Measurements from ENCODE around the gene BRIP1.

BRIP1 gene

GRCh38 chr17:61641084-61641483, 222.2 kb downstream of the BRIP1 start:
- Histone ChIP-seq H3K27me3 (ENCODE audit: low read depth, low read length) (no peaks in the 10 kb centered on the region), H3K4me3 (ENCODE audit: low read depth in 1 of 2, low read length in 2 of 2) (no peak overlapping the region), H3K9me3 (ENCODE audit: control insufficient read depth in 1 of 2, low read length in 2 of 2) (no peaks in the 10 kb centered on the region), H3K27ac (ENCODE audit: low read length) (no peak overlapping the region), H3K36me3 (ENCODE audit: control insufficient read depth in 1 of 2, insufficient read depth in 2 of 2, low read length in 2 of 2) (no peaks in the 10 kb centered on the region), H3K4me1 (ENCODE audit: control insufficient read depth in 1 of 2, insufficient read depth in 2 of 2, low read length in 2 of 2) (no peaks in the 10 kb centered on the region)

GRCh38 chr17:61639818-61640217, 223.5 kb downstream of the BRIP1 start:
- H3K27ac ChIP-seq (ENCODE audit: low read length), result no peak overlapping the region
- H3K4me3 ChIP-seq (ENCODE audit: low read depth in 1 of 2, low read length in 2 of 2), result no peak overlapping the region
- H3K4me1 ChIP-seq (ENCODE audit: control insufficient read depth in 1 of 2, insufficient read depth in 2 of 2, low read length in 2 of 2), result no peaks in the 10 kb centered on the region
- no peaks in the 10 kb centered on the region for H3K36me3 ChIP-seq (ENCODE audit: control insufficient read depth in 1 of 2, insufficient read depth in 2 of 2, low read length in 2 of 2)
- peaks cover 0 to 6% of the 10 kb centered on the region in 2 donors for H3K9me3 ChIP-seq (ENCODE audit: control insufficient read depth in 1 of 2, low read length in 2 of 2)
- H3K27me3 ChIP-seq (ENCODE audit: low read depth, low read length), result no peaks in the 10 kb centered on the region

GRCh38 chr17:61638087-61638486, 225.2 kb downstream of the BRIP1 start:
- H3K4me3 ChIP-seq (ENCODE audit: low read depth in 1 of 2, low read length in 2 of 2), result no peak overlapping the region
- H3K4me1 ChIP-seq (ENCODE audit: control insufficient read depth in 1 of 2, insufficient read depth in 2 of 2, low read length in 2 of 2), result no peaks in the 10 kb centered on the region
- no peaks in the 10 kb centered on the region for H3K27me3 ChIP-seq (ENCODE audit: low read depth, low read length)
- H3K36me3 ChIP-seq (ENCODE audit: control insufficient read depth in 1 of 2, insufficient read depth in 2 of 2, low read length in 2 of 2), result no peaks in the 10 kb centered on the region
- H3K27ac ChIP-seq (ENCODE audit: low read length), result no peak overlapping the region
- H3K9me3 ChIP-seq (ENCODE audit: control insufficient read depth in 1 of 2, low read length in 2 of 2), result peaks cover 0 to 6% of the 10 kb centered on the region in 2 donors

GRCh38 chr17:61635913-61636432, 227.4 kb downstream of the BRIP1 start:
- H3K36me3 ChIP-seq (ENCODE audit: control insufficient read depth in 1 of 2, insufficient read depth in 2 of 2, low read length in 2 of 2), result no peaks in the 10 kb centered on the region
- H3K27ac ChIP-seq (ENCODE audit: low read length), result no peak overlapping the region
- H3K4me1 ChIP-seq (ENCODE audit: control insufficient read depth in 1 of 2, insufficient read depth in 2 of 2, low read length in 2 of 2), result no peaks in the 10 kb centered on the region
- H3K9me3 ChIP-seq (ENCODE audit: control insufficient read depth in 1 of 2, low read length in 2 of 2), result peaks cover 0 to 6% of the 10 kb centered on the region in 2 donors
- H3K4me3 ChIP-seq (ENCODE audit: low read depth in 1 of 2, low read length in 2 of 2), result no peak overlapping the region
- H3K27me3 ChIP-seq (ENCODE audit: low read depth, low read length), result no peaks in the 10 kb centered on the region

GRCh38 chr17:61634942-61635538, 228.3 kb downstream of the BRIP1 start:
- no peaks in the 10 kb centered on the region for H3K4me1 ChIP-seq (ENCODE audit: control insufficient read depth in 1 of 2, insufficient read depth in 2 of 2, low read length in 2 of 2)
- no peaks in the 10 kb centered on the region for H3K36me3 ChIP-seq (ENCODE audit: control insufficient read depth in 1 of 2, insufficient read depth in 2 of 2, low read length in 2 of 2)
- H3K4me3 ChIP-seq (ENCODE audit: low read depth in 1 of 2, low read length in 2 of 2), result no peak overlapping the region
- H3K9me3 ChIP-seq (ENCODE audit: control insufficient read depth in 1 of 2, low read length in 2 of 2), result peaks cover 0 to 6% of the 10 kb centered on the region in 2 donors
- H3K27ac ChIP-seq (ENCODE audit: low read length), result no peak overlapping the region
- H3K27me3 ChIP-seq (ENCODE audit: low read depth, low read length), result no peaks in the 10 kb centered on the region

GRCh38 chr17:61634011-61634539, 229.3 kb downstream of the BRIP1 start:
- H3K27me3 ChIP-seq (ENCODE audit: low read depth, low read length), result no peaks in the 10 kb centered on the region
- no peak overlapping the region for H3K4me3 ChIP-seq (ENCODE audit: low read depth in 1 of 2, low read length in 2 of 2)
- H3K36me3 ChIP-seq (ENCODE audit: control insufficient read depth in 1 of 2, insufficient read depth in 2 of 2, low read length in 2 of 2), result no peaks in the 10 kb centered on the region

GRCh38 chr17:61632826-61633225, 230.5 kb downstream of the BRIP1 start:
- Histone ChIP-seq H3K27me3 (ENCODE audit: low read depth, low read length) (no peaks in the 10 kb centered on the region), H3K4me3 (ENCODE audit: low read depth in 1 of 2, low read length in 2 of 2) (no peak overlapping the region), H3K4me1 (ENCODE audit: control insufficient read depth in 1 of 2, insufficient read depth in 2 of 2, low read length in 2 of 2) (no peaks in the 10 kb centered on the region), H3K27ac (ENCODE audit: low read length) (no peak overlapping the region), H3K36me3 (ENCODE audit: control insufficient read depth in 1 of 2, insufficient read depth in 2 of 2, low read length in 2 of 2) (no peaks in the 10 kb centered on the region), H3K9me3 (ENCODE audit: control insufficient read depth in 1 of 2, low read length in 2 of 2) (peaks cover 0 to 6% of the 10 kb centered on the region in 2 donors)

More at GRCh38 chr17:61634011-61634539, 229.3 kb downstream of the BRIP1 start:
- Histone ChIP-seq H3K4me1 (ENCODE audit: control insufficient read depth in 1 of 2, insufficient read depth in 2 of 2, low read length in 2 of 2) (no peaks in the 10 kb centered on the region), H3K9me3 (ENCODE audit: control insufficient read depth in 1 of 2, low read length in 2 of 2) (peaks cover 0 to 6% of the 10 kb centered on the region in 2 donors), H3K27ac (ENCODE audit: low read length) (no peak overlapping the region)

- Histone ChIP-seq H3K36me3 (ENCODE audit: control insufficient read depth in 1 of 2, insufficient read depth in 2 of 2, low read length in 2 of 2) (no peaks in the 10 kb centered on the region), H3K4me1 (ENCODE audit: control insufficient read depth in 1 of 2, insufficient read depth in 2 of 2, low read length in 2 of 2) (no peaks in the 10 kb centered on the region), H3K4me3 (ENCODE audit: low read depth in 1 of 2, low read length in 2 of 2) (no peak overlapping the region), H3K27ac (ENCODE audit: low read length) (no peak overlapping the region), H3K9me3 (ENCODE audit: control insufficient read depth in 1 of 2, low read length in 2 of 2) (peaks cover 0 to 6% of the 10 kb centered on the region in 2 donors), H3K27me3 (ENCODE audit: low read depth, low read length) (no peaks in the 10 kb centered on the region)
Measured at GRCh38 chr17:61631800-61632199, 231.5 kb downstream of the BRIP1 start.

Measured in muscle layer of duodenum (tissue), 2 donors.